NT2/D1 (cell line): ENCODE results near the gene SRRM2.

Experiments used
- SUZ12 ChIP-seq: IDR thresholded peaks from 2 replicates; pipeline ENCODE4 v1.6.1; 2011; ENCODE audit not compliant: insufficient read length, insufficient read depth; ENCODE audit errors: extremely low read depth
- YY1 ChIP-seq: IDR thresholded peaks from 2 replicates; pipeline ENCODE4 v1.6.1; 2011; ENCODE audit not compliant: insufficient read length, insufficient read depth

DNA sequence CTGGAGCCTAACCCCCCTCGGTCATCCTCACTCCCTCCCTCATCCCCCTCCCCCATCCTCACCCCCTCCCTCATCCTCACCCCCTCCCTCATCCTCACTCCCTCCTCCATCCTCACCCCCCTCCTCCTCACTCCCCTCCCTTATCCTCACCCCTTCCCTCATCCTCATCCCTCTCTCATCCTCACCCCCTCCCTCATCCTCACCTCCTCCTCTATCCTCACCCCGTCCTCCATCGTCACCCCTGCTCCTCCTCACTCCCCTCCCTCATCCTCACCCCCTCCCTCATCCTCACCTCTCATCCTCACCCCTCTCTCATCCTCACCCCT, 34.4 kb downstream of the SRRM2 start:
- TF ChIP-seq SUZ12 (no peak), YY1 (no peak)
